ENCODE data around the gene IDI2. TPM values are rescaled to one million over a fixed set of nuclear protein-coding genes. Genes with fewer than 3 reads are reported as not detected.

The IDI2 gene
- total and polyA plus RNA-seq, 2 donors (not counting 1 experiment from before 2014, with no cell fraction given): not detected

DNA sequence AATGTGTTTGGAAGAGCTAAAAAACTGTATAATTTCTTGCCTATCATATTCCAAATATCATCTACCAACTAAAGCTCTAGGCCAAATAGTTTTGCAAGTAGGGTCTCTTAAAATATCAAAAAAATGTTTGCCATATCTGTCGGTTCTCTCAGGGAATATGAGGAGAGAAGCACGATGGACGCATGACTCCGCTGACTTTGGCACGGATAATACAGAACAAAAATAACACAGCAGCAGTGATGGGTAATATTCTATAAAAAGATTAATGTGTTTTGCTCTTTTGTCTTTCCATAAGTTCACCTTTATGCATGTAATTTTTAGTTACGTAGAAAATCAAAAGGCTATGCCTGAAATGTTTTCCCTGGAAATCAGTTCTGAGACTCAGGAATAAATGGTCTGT, 919 bp upstream of the IDI2 start:
- no peak overlapping the region for H3K9ac ChIP-seq (ENCODE audit: insufficient read depth, low read length)
- H3K27me3 ChIP-seq (ENCODE audit: control insufficient read depth, insufficient read depth, low read length): no peaks in the 10 kb centered on the region
- no peaks in the 10 kb centered on the region for H4K20me1 ChIP-seq (ENCODE audit: control insufficient read depth, extremely low read depth, insufficient read depth, low read length)
- H3K4me1 ChIP-seq (ENCODE audit: control insufficient read depth, extremely low read depth, insufficient read depth, low read length): no peaks in the 10 kb centered on the region
- no peak overlapping the region for H3K4me2 ChIP-seq (ENCODE audit: extremely low read depth, insufficient read depth, low read length)
- H2AFZ ChIP-seq (ENCODE audit: low read length): no peak overlapping the region
- no peaks in the 10 kb centered on the region for H3K9me3 ChIP-seq (ENCODE audit: control insufficient read depth, insufficient read depth, low read depth, low read length)
- no peak for DNase-seq (ENCODE audit: low read depth in 2 of 2)
- no peaks in the 10 kb centered on the region for H3K79me2 ChIP-seq (ENCODE audit: control insufficient read depth, insufficient read depth, low read length)
- H3K27ac ChIP-seq (ENCODE audit: insufficient read depth, low read length): no peak overlapping the region
- peaks cover 1% of the 10 kb centered on the region for H3K36me3 ChIP-seq (ENCODE audit: control insufficient read depth, insufficient read depth, low read length)
- no peak overlapping the region for H3K4me3 ChIP-seq (replicated peaks in 1 of 4; ENCODE audit: control extremely low read depth in 1 of 4, insufficient read depth in 1 of 4, low read depth in 3 of 4, low read length in 4 of 4)
- TF ChIP-seq EZH2 (IDR thresholded peaks at IDR 0.05; ENCODE audit: low read length, missing control alignments): no peak
- TF ChIP-seq, protein P1, sequence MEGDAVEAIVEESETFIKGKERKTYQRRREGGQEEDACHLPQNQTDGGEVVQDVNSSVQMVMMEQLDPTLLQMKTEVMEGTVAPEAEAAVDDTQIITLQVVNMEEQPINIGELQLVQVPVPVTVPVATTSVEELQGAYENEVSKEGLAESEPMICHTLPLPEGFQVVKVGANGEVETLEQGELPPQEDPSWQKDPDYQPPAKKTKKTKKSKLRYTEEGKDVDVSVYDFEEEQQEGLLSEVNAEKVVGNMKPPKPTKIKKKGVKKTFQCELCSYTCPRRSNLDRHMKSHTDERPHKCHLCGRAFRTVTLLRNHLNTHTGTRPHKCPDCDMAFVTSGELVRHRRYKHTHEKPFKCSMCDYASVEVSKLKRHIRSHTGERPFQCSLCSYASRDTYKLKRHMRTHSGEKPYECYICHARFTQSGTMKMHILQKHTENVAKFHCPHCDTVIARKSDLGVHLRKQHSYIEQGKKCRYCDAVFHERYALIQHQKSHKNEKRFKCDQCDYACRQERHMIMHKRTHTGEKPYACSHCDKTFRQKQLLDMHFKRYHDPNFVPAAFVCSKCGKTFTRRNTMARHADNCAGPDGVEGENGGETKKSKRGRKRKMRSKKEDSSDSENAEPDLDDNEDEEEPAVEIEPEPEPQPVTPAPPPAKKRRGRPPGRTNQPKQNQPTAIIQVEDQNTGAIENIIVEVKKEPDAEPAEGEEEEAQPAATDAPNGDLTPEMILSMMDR (conservative IDR thresholded peaks at IDR 0.05 in 1 of 2, IDR thresholded peaks at IDR 0.05 in 1 of 2; ENCODE audit: low read depth in 1 of 2, low read length in 2 of 2): no peak

DNA sequence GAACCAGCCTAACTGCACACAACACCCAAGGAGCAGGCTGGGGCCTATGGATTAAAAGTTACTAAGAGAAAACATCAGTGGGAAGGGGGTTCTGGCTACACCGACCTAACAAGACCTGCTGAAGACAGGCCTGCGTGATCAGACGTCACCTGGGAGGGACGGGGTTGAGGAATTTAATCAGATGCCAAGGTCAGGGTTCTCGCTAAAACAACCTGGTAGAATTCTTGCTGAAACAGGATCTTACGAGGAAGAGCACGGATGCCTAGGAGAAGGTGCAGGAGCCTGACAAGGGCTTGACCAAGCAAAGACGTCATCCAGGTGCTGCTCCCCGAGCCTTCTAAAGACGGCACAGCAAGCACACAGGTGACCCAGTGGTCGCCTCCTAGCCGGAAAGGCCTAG, 1.6 kb downstream of the IDI2 start:
- DNase-seq (ENCODE audit: low read depth in 2 of 2): no peak
- Histone ChIP-seq H3K9me3 (ENCODE audit: control insufficient read depth, insufficient read depth, low read depth, low read length) (no peaks in the 10 kb centered on the region), H3K4me1 (ENCODE audit: control insufficient read depth, extremely low read depth, insufficient read depth, low read length) (no peaks in the 10 kb centered on the region), H3K9ac (ENCODE audit: insufficient read depth, low read length) (no peak overlapping the region), H3K4me3 (replicated peaks in 1 of 4; ENCODE audit: control extremely low read depth in 1 of 4, insufficient read depth in 1 of 4, low read depth in 3 of 4, low read length in 4 of 4) (no peak overlapping the region), H3K36me3 (ENCODE audit: control insufficient read depth, insufficient read depth, low read length) (peaks cover 5% of the 10 kb centered on the region), H3K4me2 (ENCODE audit: extremely low read depth, insufficient read depth, low read length) (no peak overlapping the region), H2AFZ (ENCODE audit: low read length) (no peak overlapping the region), H3K27ac (ENCODE audit: insufficient read depth, low read length) (no peak overlapping the region), H3K79me2 (ENCODE audit: control insufficient read depth, insufficient read depth, low read length) (no peaks in the 10 kb centered on the region), H3K27me3 (ENCODE audit: control insufficient read depth, insufficient read depth, low read length) (no peaks in the 10 kb centered on the region), H4K20me1 (ENCODE audit: control insufficient read depth, extremely low read depth, insufficient read depth, low read length) (no peaks in the 10 kb centered on the region)
- TF ChIP-seq, protein P1 (conservative IDR thresholded peaks at IDR 0.05 in 1 of 2, IDR thresholded peaks at IDR 0.05 in 1 of 2; ENCODE audit: low read depth in 1 of 2, low read length in 2 of 2): no peak

DNA sequence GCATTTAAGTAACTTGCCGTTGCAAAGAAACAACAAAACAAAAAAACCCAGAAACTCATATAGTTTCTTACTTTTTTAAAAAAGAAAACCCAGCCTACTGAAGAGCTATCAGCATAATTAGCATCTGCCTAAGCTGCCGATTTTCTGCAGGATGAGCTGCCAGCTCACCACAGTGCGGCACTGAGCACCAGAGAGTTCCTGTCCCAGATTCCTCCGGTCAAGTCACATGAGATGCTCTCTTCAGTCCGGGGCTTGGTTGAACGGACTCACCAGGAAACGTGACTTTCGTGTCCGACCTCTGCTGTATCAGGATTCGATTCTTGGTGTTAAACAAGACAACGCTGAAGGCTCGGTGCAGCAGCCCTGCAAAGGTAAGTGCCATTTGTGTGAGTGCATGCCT, 3.2 kb downstream of the IDI2 start:
- TF ChIP-seq, protein P1 (conservative IDR thresholded peaks at IDR 0.05 in 1 of 2, IDR thresholded peaks at IDR 0.05 in 1 of 2; ENCODE audit: low read depth in 1 of 2, low read length in 2 of 2): no peak
- TF ChIP-seq EZH2 (IDR thresholded peaks at IDR 0.05; ENCODE audit: low read length, missing control alignments): no peak
- no peak overlapping the region for H2AFZ ChIP-seq (ENCODE audit: low read length)
- H3K79me2 ChIP-seq (ENCODE audit: control insufficient read depth, insufficient read depth, low read length): no peaks in the 10 kb centered on the region
- no peak for DNase-seq (ENCODE audit: low read depth in 2 of 2)
- H3K9ac ChIP-seq (ENCODE audit: insufficient read depth, low read length): no peak overlapping the region
- no peak overlapping the region for H3K27ac ChIP-seq (ENCODE audit: insufficient read depth, low read length)
- no peaks in the 10 kb centered on the region for H3K4me1 ChIP-seq (ENCODE audit: control insufficient read depth, extremely low read depth, insufficient read depth, low read length)
- no peaks in the 10 kb centered on the region for H3K27me3 ChIP-seq (ENCODE audit: control insufficient read depth, insufficient read depth, low read length)
- peaks cover 8% of the 10 kb centered on the region for H3K36me3 ChIP-seq (ENCODE audit: control insufficient read depth, insufficient read depth, low read length)
- no peaks in the 10 kb centered on the region for H4K20me1 ChIP-seq (ENCODE audit: control insufficient read depth, extremely low read depth, insufficient read depth, low read length)
- no peak overlapping the region for H3K4me2 ChIP-seq (ENCODE audit: extremely low read depth, insufficient read depth, low read length)
- no peaks in the 10 kb centered on the region for H3K9me3 ChIP-seq (ENCODE audit: control insufficient read depth, insufficient read depth, low read depth, low read length)
- no peak overlapping the region for H3K4me3 ChIP-seq (replicated peaks in 1 of 4; ENCODE audit: control extremely low read depth in 1 of 4, insufficient read depth in 1 of 4, low read depth in 3 of 4, low read length in 4 of 4)
